Mesodermal cell (in vitro differentiated cells): ENCODE measurements around the gene METTL25.

Experiments used
- H3K27ac ChIP-seq: 2 replicates; pipeline ENCODE4 v1.7.0; 2013; ENCODE audit warnings: mild to moderate bottlenecking, low read depth, low read length, moderate library complexity; ENCODE audit not compliant: severe bottlenecking
- H3K36me3 ChIP-seq: 2 replicates; pipeline ENCODE4 v1.7.1; 2013; ENCODE audit warnings: mild to moderate bottlenecking, low read length, moderate library complexity; ENCODE audit not compliant: control insufficient read depth, insufficient read depth
- H3K4me1 ChIP-seq: one replicate; pipeline ENCODE4 v1.7.1; 2013; ENCODE audit warnings: mild to moderate bottlenecking, low read length; ENCODE audit not compliant: insufficient read depth, control insufficient read depth, poor library complexity, severe bottlenecking
- H3K4me3 ChIP-seq: 2 replicates; pipeline ENCODE4 v1.7.0; 2013; ENCODE audit warnings: low read length, control low read depth, mild to moderate bottlenecking; ENCODE audit not compliant: insufficient read depth, poor library complexity, severe bottlenecking; ENCODE audit errors: extremely low read depth
- H3K9me3 ChIP-seq: 2 replicates; pipeline ENCODE4 v1.7.1; 2013; ENCODE audit warnings: mild to moderate bottlenecking, low read length, moderate library complexity; ENCODE audit not compliant: control insufficient read depth
- WGBS, 2 experiments: methylation state at CpG; one replicate each; pipeline ENCODE4 v1.1.5; 2013; ENCODE audit warnings: missing lambda C conversion rate in 2 of 2; ENCODE audit not compliant: insufficient coverage in 2 of 2; 5-methylcytosine and 5-hydroxymethylcytosine counted together

Gene METTL25

DNA sequence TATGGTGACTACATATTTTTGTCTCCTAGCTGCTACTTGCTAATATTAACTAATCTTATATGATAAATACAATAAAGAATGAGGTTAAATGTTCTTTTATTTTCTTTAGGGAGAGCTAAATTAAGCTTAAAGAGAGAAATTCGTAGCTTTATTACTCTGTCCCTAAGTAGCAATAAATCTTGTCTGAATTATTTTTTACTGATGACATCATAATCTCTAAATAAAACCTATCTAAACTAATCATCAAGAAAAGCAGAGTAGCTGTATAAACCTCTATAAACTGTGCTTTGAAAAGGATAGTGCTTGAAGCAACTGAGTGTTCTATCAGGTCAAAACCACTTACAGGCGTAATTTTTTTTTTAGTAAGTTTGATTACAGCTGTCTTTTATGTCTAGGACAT lies 42.5 kb downstream of the METTL25 start:
- Histone ChIP-seq H3K36me3 (no peaks in the 10 kb centered on the region), H3K9me3 (no peaks in the 10 kb centered on the region), H3K27ac (no peak overlapping the region), H3K4me3 (no peak overlapping the region), H3K4me1 (no peaks in the 10 kb centered on the region)
- no CpG with 5 or more reads among the region's 2 CpGs for WGBS, 2 experiments

- Histone ChIP-seq H3K27ac (no peak overlapping the region), H3K4me3 (no peak overlapping the region), H3K36me3 (no peaks in the 10 kb centered on the region), H3K9me3 (no peaks in the 10 kb centered on the region), H3K4me1 (peaks cover 2% of the 10 kb centered on the region)
- WGBS, 2 experiments, result 71 to 80% methylated on average over 1 of the region's 1 CpG
Observed at GRCh38 chr12:82406651-82407050, 48.3 kb downstream of the METTL25 start.

- Histone ChIP-seq H3K36me3 (no peaks in the 10 kb centered on the region), H3K27ac (no peak overlapping the region), H3K9me3 (no peaks in the 10 kb centered on the region), H3K4me1 (peaks cover 3% of the 10 kb centered on the region), H3K4me3 (no peak overlapping the region)
- 87 to 92% methylated on average over 4 to 5 of the region's 5 CpGs for WGBS, 2 experiments
Observed at GRCh38 chr12:82407481-82407880, 49.2 kb downstream of the METTL25 start.

GRCh38 chr12:82408844-82409243 lies 50.5 kb downstream of the METTL25 start:
- Histone ChIP-seq H3K4me3 (no peak overlapping the region), H3K36me3 (no peaks in the 10 kb centered on the region), H3K9me3 (no peaks in the 10 kb centered on the region), H3K27ac (no peak overlapping the region), H3K4me1 (peaks cover 3% of the 10 kb centered on the region)
- WGBS, 2 experiments, result no CpG with 5 or more reads among the region's 1 CpG

DNA sequence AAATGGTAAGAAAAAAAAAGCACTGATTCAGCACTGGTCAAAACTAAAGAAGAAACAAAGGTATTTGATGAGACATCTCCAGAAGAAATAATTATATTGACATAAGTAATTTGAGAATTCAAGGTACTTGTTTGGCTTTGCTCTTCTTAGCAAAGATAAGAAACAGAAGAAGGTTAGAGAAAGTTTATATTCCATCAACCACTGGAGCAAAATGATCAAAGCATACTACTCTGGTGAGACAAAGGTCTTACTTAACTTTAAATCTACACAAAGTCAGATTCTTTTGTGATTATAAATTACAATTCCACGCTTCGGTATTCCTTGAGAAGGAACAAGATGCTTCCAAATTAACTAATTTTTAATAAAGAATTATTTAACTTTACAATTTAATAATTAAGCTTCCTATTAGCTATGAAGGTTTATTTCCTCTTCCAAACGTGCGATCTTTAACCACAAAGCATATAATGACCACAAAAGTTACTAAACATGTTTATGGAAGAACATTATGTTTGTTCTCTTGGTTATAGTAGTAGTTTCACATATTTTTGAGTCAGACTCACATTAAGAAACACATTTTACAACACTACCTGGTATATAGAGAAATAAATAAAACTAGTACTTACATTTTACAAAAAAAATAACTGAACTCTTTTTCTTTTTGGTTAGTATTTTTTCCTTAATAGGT lies 53.4 kb downstream of the METTL25 start:
- H3K27ac ChIP-seq, result no peak overlapping the region
- H3K9me3 ChIP-seq, result no peaks in the 10 kb centered on the region
- WGBS, 2 experiments, result no CpG with 5 or more reads among the region's 4 CpGs
- no peaks in the 10 kb centered on the region for H3K36me3 ChIP-seq
- peaks cover 3% of the 10 kb centered on the region for H3K4me1 ChIP-seq
- H3K4me3 ChIP-seq, result no peak overlapping the region

DNA sequence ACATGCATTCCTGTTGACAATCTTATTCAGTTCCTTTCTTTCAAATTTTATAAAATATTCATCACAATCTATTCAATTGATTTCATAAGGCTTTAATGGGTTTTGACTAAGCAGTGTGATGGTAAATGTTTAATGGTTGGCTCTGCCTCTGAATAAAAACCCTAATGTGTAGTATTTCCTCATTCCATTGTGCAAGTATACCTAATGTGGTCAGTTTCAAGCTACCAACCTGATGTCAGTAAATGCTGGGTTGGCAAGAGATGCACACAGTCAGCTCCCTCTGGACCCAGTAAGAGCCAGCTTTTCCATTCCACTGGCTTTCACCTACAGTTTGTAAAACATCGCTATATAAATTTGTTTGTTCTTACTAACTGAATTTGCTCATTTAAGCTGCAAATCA lies 53.9 kb downstream of the METTL25 start:
- WGBS, 2 experiments, result no CpG with 5 or more reads among the region's 1 CpG
- no peaks in the 10 kb centered on the region for H3K9me3 ChIP-seq
- no peak overlapping the region for H3K4me3 ChIP-seq
- no peak overlapping the region for H3K27ac ChIP-seq
- peaks cover 3% of the 10 kb centered on the region for H3K4me1 ChIP-seq
- H3K36me3 ChIP-seq, result no peaks in the 10 kb centered on the region

DNA sequence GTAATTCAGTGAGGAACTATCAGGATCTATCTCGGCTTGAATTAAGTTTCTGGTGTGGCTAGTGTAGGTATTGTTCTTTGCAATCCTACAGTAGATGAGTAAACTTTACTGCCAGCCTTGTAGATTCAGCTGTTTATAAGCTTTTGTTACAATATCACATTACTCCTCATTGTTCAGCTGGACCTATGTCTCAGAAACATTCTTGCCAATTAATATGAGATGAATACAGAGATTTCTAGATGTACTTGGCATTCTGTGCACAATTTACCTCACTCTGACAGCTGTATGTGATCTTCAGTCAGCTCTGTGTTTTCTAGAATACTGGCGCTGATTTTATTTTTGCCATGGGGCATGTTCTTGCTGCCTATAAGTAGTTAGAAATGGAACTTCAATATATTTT lies 55.7 kb downstream of the METTL25 start:
- Histone ChIP-seq H3K9me3 (no peaks in the 10 kb centered on the region), H3K27ac (no peak overlapping the region), H3K36me3 (no peaks in the 10 kb centered on the region), H3K4me1 (peaks cover 3% of the 10 kb centered on the region), H3K4me3 (no peak overlapping the region)
- 100% methylated on average over 1 of the region's 2 CpGs; no CpG with 5 or more reads in 1 of the 2 experiments for WGBS, 2 experiments

- no peaks in the 10 kb centered on the region for H3K9me3 ChIP-seq
- H3K4me1 ChIP-seq, result peaks cover 3% of the 10 kb centered on the region
- no CpG with 5 or more reads among the region's 1 CpG for WGBS, 2 experiments
- H3K4me3 ChIP-seq, result no peak overlapping the region
- no peaks in the 10 kb centered on the region for H3K36me3 ChIP-seq
- peak overlapping the region; percentile 39 for H3K27ac ChIP-seq
Observed at GRCh38 chr12:82414926-82415325, 56.6 kb downstream of the METTL25 start.

- 86% methylated on average over 1 of the region's 3 CpGs; no CpG with 5 or more reads in 1 of the 2 experiments for WGBS, 2 experiments
- H3K4me1 ChIP-seq, result peaks cover 3% of the 10 kb centered on the region
- no peaks in the 10 kb centered on the region for H3K9me3 ChIP-seq
- H3K36me3 ChIP-seq, result no peaks in the 10 kb centered on the region
- H3K4me3 ChIP-seq, result no peak overlapping the region
- H3K27ac ChIP-seq, result peak overlapping the region; percentile 39
Observed at GRCh38 chr12:82415402-82415801, 57.1 kb downstream of the METTL25 start.

DNA sequence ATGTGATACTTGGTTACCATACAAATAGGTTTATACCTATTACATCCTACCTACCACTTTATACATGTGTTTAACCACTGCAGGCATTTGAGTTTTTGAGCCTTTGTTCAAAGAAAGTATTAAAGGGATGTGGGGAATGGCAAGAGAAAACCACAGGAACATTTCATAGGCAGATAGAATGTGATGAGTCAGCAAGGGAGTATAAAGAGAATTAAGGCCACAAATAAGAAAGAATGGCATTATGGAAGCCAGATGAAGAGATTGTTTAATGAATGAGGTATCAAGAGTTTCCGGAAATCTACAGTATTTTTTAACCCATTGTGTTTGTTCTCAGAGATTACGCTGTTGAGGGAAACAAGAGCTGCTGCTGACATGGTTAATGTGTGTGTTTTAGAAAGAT lies 66.9 kb downstream of the METTL25 start:
- no peaks in the 10 kb centered on the region for H3K4me1 ChIP-seq
- H3K9me3 ChIP-seq, result no peaks in the 10 kb centered on the region
- H3K4me3 ChIP-seq, result no peak overlapping the region
- H3K27ac ChIP-seq, result no peak overlapping the region
- no peaks in the 10 kb centered on the region for H3K36me3 ChIP-seq
- 86 to 95% methylated on average over 2 of the region's 2 CpGs for WGBS, 2 experiments

DNA sequence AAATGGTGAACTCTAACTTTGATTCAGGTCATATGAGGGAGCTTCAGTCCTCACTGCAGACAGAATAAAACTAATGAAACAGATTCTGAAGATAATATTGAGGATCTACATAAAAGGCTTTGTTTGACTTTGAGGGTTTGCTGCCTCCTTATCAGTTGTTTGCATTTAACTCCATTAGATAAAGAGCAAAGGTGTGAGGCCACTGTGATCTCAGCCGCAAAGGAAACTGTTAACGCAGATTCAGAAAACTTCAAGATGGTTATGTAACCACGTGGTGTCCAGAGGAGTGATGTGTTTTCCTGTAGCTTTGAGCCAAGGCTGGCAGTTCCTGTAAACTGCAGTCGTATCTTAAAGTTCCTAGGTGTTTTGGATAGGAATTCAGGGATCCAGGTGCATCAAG lies 67.8 kb downstream of the METTL25 start:
- Histone ChIP-seq H3K27ac (no peak overlapping the region), H3K4me1 (no peaks in the 10 kb centered on the region), H3K9me3 (no peaks in the 10 kb centered on the region), H3K36me3 (no peaks in the 10 kb centered on the region), H3K4me3 (no peak overlapping the region)
- WGBS, 2 experiments, result 46 to 50% methylated on average over 4 of the region's 4 CpGs
